Activated T-helper 1 cell treated with anti-CD3 and anti-CD28 coated beads, Interleukin-12 subunit alpha, Interleukin-12 subunit beta, Interleukin-2, Interleukin-4 antibody, amounts not matched to agents 30 ng/mL and 10 ng/mL and 1 ng/mL, durations not matched to agents 14 hours and 24 hours and 36 hours (primary cell): ENCODE data around the gene NEMP1. TPM values are rescaled to one million over a fixed set of nuclear protein-coding genes. Genes with fewer than 3 reads are reported as not detected.

ENCODE experiments used
- DNase-seq: peaks from one replicate; pipeline ENCODE4 v3.0.0; 2021; ENCODE audit warnings: low spot score
- H3K27ac Mint-ChIP-seq: one replicate; pipeline ENCODE4 v1.8.0; 2021; ENCODE audit warnings: mild to moderate bottlenecking, mixed read lengths
- H3K27me3 Mint-ChIP-seq: one replicate; pipeline ENCODE4 v1.8.0; 2022; ENCODE audit warnings: mild to moderate bottlenecking, moderate library complexity, mixed read lengths; ENCODE audit not compliant: insufficient read depth
- H3K36me3 Mint-ChIP-seq: one replicate; pipeline ENCODE4 v1.8.0; 2021; ENCODE audit warnings: low read depth, mixed read lengths
- H3K4me1 Mint-ChIP-seq: one replicate; pipeline ENCODE4 v1.8.0; 2021; ENCODE audit warnings: low read depth, mixed read lengths
- H3K4me3 Mint-ChIP-seq: one replicate; pipeline ENCODE4 v1.8.0; 2021; ENCODE audit warnings: mild to moderate bottlenecking, moderate library complexity, mixed read lengths
- H3K9me3 Mint-ChIP-seq: one replicate; pipeline ENCODE4 v1.8.0; 2021; ENCODE audit warnings: mixed read lengths
- intact Hi-C: fragments of 100-400 bp; cut with micrococcal nuclease; formaldehyde crosslinking; loops from one replicate; pipeline ENCODE4 v1.15.1; 2024
- total RNA-seq: library from RNA; stranded (reverse); gene quantifications from 2 replicates; pipeline ENCODE4 v1.2.3, GENCODE V29; 2022

The NEMP1 gene
- total RNA-seq, 1 donor from 2014 or later, result 70.2 TPM

DNA sequence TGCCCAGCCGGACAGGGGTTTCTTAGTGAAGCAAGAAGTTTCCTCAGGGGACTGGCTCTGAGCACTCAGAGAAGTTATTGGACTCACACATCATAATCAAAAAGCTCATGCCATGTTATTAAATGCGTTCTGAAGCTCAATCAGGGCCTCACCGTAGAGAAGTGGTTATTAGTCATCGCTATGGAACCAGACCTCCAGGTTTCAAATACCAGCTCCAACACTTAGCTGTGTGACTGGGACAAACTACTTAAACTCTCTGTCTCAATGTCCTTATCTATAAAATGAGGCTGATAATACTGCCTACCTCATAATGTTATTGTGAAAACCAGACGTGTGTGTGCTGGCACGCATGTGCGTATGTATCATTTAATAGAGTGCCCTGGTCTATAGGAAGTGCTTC lies 25.3 kb upstream of the NEMP1 start:
- peaks cover 51% of the 10 kb centered on the region for H3K36me3 Mint-ChIP-seq
- intact Hi-C loops, result no loop called here
- peaks cover 18% of the 10 kb centered on the region for H3K4me1 Mint-ChIP-seq
- H3K27ac Mint-ChIP-seq, result no peak overlapping the region
- H3K4me3 Mint-ChIP-seq, result no peak overlapping the region
- no peaks in the 10 kb centered on the region for H3K9me3 Mint-ChIP-seq
- DNase-seq, result no peak
- H3K27me3 Mint-ChIP-seq, result no peaks in the 10 kb centered on the region

DNA sequence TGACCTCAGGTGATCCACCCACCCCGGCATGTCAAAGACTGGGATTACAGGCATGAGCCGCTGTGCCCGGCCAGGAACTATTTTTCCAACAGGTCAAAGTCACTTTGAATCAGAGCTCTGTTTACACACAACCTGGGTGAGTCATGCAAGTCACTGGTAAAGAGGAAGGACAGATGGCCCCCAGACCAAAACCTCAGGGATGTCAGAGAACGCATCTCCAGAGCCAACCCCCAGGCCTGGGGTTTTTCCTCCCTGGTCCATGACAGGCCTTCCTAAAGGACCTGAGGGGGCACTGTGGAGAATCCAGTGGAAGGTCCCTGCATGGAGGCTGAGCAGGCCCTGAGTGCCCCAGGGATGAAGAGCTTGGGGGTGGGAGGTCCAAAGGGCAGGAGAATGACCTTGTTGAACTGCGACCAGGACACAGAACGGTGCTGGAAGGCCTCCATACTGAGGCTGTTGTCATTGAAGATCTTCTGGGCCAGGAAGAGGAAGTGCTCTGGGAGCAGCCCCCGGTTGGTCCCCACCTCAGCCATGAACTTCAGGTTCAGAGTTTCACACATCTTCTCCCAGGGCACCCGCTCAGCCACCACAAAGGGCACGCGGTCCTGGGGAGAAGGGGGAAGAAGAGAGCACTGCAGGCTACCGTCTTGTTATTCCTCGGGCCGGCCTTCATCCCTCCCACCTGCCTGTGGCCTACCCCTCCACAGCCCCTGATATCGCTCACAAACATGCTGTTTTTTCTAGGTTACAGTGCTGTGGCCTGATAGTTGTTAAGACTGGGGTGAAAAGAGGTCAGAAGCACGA lies 23.5 kb upstream of the NEMP1 start:
- H3K36me3 Mint-ChIP-seq, result peaks cover 56% of the 10 kb centered on the region
- DNase-seq, result no peak
- H3K4me3 Mint-ChIP-seq, result no peak overlapping the region
- H3K27me3 Mint-ChIP-seq, result no peaks in the 10 kb centered on the region
- H3K9me3 Mint-ChIP-seq, result no peaks in the 10 kb centered on the region
- no peak overlapping the region for H3K27ac Mint-ChIP-seq
- intact Hi-C loops, result no loop called here
- H3K4me1 Mint-ChIP-seq, result peaks cover 7% of the 10 kb centered on the region

DNA sequence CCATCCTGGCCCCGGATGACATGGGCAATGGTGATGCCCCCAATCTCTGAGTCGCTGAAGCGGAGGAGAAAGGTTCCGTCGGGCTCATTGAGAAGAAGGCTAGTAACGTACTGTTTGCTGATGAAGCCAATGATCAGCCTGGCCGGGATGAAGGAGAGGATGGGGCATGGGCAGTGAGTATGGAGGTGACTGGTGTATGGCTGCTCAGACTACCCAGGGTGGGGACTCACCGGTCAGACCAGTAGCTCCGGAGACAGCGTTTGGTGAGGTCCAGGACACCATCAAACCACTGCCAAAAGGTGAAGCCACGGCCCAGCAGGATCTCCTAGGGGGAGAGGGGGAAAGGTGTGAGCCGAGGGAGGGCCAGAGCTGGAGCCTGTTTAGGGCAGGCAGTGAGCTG lies 21.2 kb upstream of the NEMP1 start:
- Mint-ChIP-seq H3K9me3 (no peaks in the 10 kb centered on the region), H3K36me3 (peaks cover 56% of the 10 kb centered on the region)
- intact Hi-C loops, result no loop called here

DNA sequence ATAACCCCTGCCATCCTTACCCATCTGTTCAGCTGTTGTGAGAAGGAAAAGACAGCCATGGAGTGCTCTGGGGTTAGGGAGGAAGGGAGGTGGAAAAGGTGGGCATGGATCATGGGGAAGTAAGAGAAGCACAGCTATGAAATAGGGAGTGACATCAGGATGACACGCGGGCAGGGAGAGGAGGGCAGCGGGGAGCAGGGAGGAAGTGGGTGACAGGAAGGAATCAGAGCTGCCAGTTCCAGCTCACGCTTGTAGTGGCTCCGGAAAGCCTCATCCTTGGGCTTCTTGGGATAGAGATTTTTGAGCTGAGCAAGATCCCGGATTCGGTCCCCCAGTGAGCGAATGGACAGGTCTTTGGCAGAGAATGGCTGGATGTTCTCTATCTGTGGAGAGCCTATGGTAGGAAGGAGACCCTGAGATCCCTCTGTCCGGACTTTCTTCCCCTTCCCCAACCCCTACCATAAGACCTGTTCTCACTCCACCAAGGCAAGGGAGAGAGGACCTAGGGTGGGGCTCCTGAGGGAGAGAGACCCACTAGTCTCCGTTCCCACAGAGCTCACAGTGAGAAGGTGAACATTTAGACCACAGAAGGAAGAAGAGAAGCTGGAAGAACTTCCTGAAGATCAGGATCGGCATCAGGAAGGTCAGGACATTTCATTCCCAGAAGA lies 20.6 kb upstream of the NEMP1 start:
- intact Hi-C loops, result no loop called here
- Mint-ChIP-seq H3K9me3 (no peaks in the 10 kb centered on the region), H3K27me3 (peaks cover 2% of the 10 kb centered on the region), H3K27ac (peak overlapping the region; percentile 45), H3K4me1 (peaks cover 23% of the 10 kb centered on the region), H3K4me3 (no peak overlapping the region), H3K36me3 (peaks cover 54% of the 10 kb centered on the region)
- DNase-seq, result no peak

More for the DNA sequence above, 21.2 kb upstream of the NEMP1 start:
- H3K27ac Mint-ChIP-seq, result no peak overlapping the region
- no peak overlapping the region for H3K4me3 Mint-ChIP-seq
- H3K27me3 Mint-ChIP-seq, result no peaks in the 10 kb centered on the region
- peaks cover 18% of the 10 kb centered on the region for H3K4me1 Mint-ChIP-seq
- no peak for DNase-seq

DNA sequence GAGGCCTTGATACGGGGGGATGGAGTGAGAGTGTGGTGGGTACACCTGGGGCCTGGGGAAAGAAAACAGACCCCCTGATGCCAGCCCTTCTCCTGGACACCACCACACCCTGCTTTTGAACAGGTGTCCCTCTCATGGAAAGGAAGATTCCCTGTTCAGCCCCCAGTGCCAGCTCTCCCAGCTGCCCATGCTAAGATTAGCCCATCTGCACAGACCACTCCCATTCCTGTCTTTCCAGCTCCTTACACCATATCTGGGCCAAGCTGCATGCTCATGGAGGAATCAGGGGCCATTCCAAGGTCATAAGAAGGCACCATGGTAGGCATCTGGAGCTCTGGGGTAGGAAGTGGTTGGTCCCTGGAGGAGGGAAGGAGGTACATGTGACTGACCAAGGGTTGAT lies 20.0 kb upstream of the NEMP1 start:
- no peak for DNase-seq
- intact Hi-C loops, result no loop called here
- Mint-ChIP-seq H3K9me3 (no peaks in the 10 kb centered on the region), H3K4me3 (no peak overlapping the region), H3K4me1 (peaks cover 30% of the 10 kb centered on the region), H3K27ac (peak overlapping the region; percentile 11), H3K36me3 (peaks cover 51% of the 10 kb centered on the region), H3K27me3 (peaks cover 2% of the 10 kb centered on the region)

DNA sequence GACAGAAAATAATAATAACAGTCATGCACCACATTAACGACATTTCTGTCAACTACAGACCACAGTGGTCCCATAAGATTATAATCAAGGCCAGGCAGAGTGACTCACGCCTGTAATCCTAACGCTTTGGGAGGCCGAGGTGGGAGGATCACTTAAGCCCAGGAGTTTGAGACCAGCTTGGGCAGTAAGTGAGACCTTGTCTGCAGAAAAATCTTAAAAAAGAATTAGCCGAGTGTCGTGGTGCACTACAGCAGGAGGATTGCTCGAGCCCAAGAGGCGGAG lies 18.9 kb upstream of the NEMP1 start:
- no peak overlapping the region for H3K4me3 Mint-ChIP-seq
- peaks cover 2% of the 10 kb centered on the region for H3K27me3 Mint-ChIP-seq
- peaks cover 40% of the 10 kb centered on the region for H3K4me1 Mint-ChIP-seq
- H3K36me3 Mint-ChIP-seq, result peaks cover 57% of the 10 kb centered on the region
- DNase-seq, result no peak
- no peak overlapping the region for H3K27ac Mint-ChIP-seq
- intact Hi-C loops, result no loop called here
- no peaks in the 10 kb centered on the region for H3K9me3 Mint-ChIP-seq

DNA sequence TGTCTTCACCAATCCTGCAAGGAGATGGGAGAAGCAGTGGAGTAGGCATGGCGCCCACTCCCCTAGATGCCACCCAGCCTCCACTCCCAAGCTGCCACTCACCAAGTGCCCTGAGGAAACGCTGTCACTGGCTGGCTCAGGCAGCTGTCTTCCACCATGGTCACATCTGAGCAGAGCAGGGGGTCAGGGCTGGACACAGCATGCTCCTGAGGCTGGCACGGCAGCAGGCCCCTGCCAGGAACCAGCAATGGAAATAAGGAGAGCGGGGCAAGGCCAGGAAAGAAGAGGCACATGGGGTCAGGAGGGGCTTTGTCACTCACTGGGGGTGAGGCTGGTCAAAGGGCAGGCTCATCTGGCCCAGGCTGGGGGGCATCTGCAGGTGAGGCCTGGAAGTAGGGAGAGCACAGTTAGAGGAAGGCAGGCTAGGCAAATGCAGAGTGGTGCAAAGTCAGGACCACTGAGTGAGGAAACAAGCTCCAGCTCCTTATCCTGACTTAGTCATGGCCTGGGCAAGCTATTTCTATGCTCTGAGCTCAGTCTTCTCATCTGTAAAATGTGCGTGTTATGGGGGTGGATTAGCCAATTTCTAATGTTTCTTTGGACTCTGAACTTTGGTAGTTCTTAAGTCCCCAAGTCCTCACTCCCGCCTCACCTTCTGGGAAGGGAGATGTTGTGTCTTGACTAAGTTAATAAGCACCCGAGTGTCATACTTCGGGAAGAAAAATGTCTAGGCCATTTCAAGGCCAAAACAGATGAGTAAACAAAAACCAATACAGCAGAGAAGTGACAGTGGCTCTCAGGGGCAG lies 18.4 kb upstream of the NEMP1 start:
- DNase-seq, result no peak
- Mint-ChIP-seq H3K4me3 (no peak overlapping the region), H3K4me1 (peaks cover 46% of the 10 kb centered on the region), H3K27me3 (peaks cover 2% of the 10 kb centered on the region), H3K27ac (peak overlapping the region; percentile 50), H3K36me3 (peaks cover 60% of the 10 kb centered on the region), H3K9me3 (no peaks in the 10 kb centered on the region)
- intact Hi-C loops, result no loop called here

DNA sequence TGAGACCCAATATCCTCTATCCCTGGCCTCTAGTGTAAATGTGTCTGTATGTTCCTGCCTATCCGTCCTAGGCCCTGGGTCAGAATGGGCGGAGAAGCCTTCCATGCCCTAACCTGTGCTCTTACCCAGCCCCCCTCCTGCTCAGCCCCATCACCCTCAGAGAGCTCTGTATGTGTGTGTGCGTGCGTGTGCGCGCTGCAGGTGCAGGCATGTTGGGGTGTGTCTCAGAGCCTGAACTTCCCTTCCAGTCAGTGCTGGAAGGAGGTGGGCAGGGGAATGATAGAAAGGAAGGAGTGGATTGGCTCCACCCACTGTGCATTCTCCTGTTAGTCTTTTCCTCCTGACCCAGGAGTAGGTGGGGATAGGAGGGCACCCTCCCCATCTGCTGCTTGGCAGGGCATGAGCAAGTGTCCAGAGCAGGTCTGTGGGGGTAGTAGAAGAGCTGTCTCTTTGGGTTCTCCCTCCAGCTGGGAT lies 17.5 kb upstream of the NEMP1 start:
- Mint-ChIP-seq H3K27me3 (peaks cover 2% of the 10 kb centered on the region), H3K36me3 (peaks cover 66% of the 10 kb centered on the region), H3K4me3 (no peak overlapping the region), H3K9me3 (no peaks in the 10 kb centered on the region), H3K4me1 (peaks cover 52% of the 10 kb centered on the region), H3K27ac (peak overlapping the region; percentile 31)
- DNase-seq, result no peak
- intact Hi-C loops, result no loop called here

DNA sequence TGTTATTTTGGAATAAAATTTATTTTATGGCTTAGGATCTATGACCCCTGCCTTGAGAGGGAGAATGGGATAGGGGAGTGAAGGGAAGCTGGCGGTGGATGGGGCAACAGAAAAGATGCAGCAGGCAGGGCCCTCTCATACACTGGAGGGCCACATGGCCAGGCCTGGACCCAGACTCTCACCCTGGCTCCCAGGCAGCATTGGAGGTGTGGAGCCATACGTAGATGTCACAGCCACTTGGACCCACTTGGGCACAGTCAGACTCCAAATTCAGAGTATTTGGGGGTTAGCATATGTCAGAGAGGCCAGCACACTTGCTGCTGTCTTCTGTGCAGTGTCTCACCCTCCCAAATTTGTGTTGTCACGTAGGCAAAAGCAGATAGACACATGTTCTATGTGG lies 16.8 kb upstream of the NEMP1 start:
- Mint-ChIP-seq H3K36me3 (peaks cover 72% of the 10 kb centered on the region), H3K4me3 (no peak overlapping the region), H3K9me3 (no peaks in the 10 kb centered on the region), H3K27ac (peak overlapping the region; percentile 70), H3K4me1 (peaks cover 59% of the 10 kb centered on the region), H3K27me3 (peaks cover 2% of the 10 kb centered on the region)
- DNase-seq, result no peak
- intact Hi-C loops, result no loop called here

DNA sequence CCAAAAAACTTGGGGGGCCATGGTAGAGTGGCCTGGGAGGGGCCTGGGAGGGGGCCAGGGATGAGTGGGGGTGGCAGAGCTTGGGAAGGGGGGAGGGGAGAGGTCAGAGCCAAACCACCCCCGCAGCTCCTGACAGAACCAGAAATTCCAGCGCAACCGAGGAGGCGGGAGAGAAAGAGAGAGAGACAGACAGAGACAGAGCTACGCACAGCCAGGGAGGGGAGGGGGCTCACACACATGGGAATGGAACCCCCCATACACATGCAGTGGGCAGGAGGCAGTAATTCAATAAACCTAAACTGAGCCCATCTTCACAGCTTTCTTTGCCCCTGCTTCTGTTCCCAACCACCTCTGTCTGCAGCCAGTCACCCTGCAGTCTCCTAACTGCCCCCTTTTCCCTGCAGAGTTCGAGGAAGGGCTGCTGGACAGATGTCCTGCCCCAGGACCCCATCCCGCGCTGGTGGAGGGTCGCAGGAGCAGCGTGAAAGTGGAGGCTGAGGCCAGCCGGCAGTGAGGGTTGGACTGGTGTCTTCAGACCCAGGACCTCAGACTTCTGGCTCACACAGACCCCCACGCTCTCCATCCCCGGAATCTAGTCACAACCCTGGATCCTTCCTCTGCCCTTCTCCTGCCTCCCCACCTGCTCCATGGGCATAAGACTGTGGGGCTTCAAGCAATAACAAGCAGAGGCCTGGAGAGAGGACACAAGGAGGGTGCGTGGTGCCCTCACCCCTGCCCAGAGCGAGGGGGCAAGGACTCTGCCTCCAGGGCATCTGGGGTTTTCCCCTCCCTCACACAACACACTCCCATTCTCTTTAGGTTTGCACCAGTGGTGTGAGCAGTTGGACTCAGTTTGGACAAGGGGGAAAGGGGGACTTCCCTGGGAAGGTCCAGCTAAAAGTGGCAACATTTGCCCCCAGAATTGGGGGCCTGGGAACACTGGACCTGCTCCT lies 15.9 kb upstream of the NEMP1 start:
- intact Hi-C loops, result loop anchor here (1.0 kb wide), 1 partner anchor 16 kb away; no protein-coding TSS in a partner anchor
- no peak for DNase-seq
- H3K27ac Mint-ChIP-seq, result peak overlapping the region; percentile 93
- peaks cover 72% of the 10 kb centered on the region for H3K36me3 Mint-ChIP-seq
- H3K27me3 Mint-ChIP-seq, result peaks cover 2% of the 10 kb centered on the region
- peaks cover 68% of the 10 kb centered on the region for H3K4me1 Mint-ChIP-seq
- peak overlapping the region; percentile 83 for H3K4me3 Mint-ChIP-seq
- no peaks in the 10 kb centered on the region for H3K9me3 Mint-ChIP-seq

DNA sequence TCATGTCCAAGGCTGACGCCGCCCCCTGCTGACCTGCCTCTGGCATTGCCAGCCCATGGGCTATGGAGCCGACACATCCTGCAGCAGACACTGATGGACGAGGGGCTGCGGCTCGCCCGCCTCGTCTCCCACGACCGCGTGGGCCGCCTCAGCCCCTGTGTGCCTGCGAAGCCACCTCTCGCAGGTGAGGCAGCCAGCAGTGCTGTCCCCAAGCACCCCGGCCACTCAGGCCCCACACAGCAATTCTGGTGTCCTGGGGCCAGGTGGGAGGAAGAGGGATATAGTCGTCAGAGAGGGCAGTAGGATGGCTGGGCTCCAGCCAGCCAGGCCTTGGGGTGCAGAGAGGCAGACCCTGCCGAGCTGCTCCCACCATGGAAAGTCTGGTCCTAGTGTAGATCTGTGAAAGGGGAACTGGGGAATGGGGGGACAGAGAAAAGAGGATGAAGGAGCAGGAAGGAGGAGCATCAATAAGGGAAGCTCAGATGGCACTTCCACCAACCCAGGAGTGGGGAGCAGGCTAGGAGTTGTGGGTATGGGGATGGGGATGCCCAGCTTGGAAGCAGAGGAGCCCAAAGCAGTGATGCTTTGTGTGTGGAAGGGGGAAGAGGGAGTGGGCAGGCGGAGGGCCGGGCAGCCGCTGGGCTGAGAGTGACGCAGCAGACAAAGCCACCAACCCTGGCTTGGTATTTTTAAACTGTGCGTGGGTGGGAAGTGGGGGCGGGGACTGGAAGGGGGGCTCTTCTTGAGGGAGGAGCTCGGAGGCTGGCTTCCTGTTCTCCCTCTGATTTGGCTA lies 15.0 kb upstream of the NEMP1 start:
- H3K36me3 Mint-ChIP-seq, result peaks cover 65% of the 10 kb centered on the region
- peak overlapping the region; percentile 93 for H3K27ac Mint-ChIP-seq
- peaks cover 68% of the 10 kb centered on the region for H3K4me1 Mint-ChIP-seq
- peak; percentile 34 for DNase-seq
- H3K4me3 Mint-ChIP-seq, result peak overlapping the region; percentile 83
- no peaks in the 10 kb centered on the region for H3K9me3 Mint-ChIP-seq
- intact Hi-C loops, result loop anchor here (1.0 kb wide), 3 partner anchors 17 to 29 kb away; no protein-coding TSS in a partner anchor
- peaks cover 2% of the 10 kb centered on the region for H3K27me3 Mint-ChIP-seq
